HepG2 (cell line): ENCODE results near the gene ZFAND2B. TPM values are rescaled to one million over a fixed set of nuclear protein-coding genes. Genes with fewer than 3 reads are reported as not detected.
A peak's percentile ranks its signal among the peaks of the same experiment; 100 is the strongest.

Experiments
- GATA4 ChIP-seq: sonication (generic); IDR thresholded peaks from 2 replicates; pipeline ENCODE4 v1.6.1; 2016; ENCODE audit warnings: antibody characterized with exemption, low read depth, borderline replicate concordance
- GPN1 ChIP-seq: sonication (generic); formaldehyde crosslinking; IDR thresholded peaks from 2 replicates; pipeline ENCODE4 v1.5.1; 2020; ENCODE audit warnings: missing genetic modification reagents, borderline replicate concordance
- HDAC1 ChIP-seq: sonication (generic); formaldehyde crosslinking; IDR thresholded peaks from 2 replicates; pipeline ENCODE4 v1.5.1; 2020; ENCODE audit warnings: mild to moderate bottlenecking, missing genetic modification reagents
- HOXA7 ChIP-seq: sonication (generic); formaldehyde crosslinking; IDR thresholded peaks from 2 replicates; pipeline ENCODE4 v1.8.1; 2022; ENCODE audit warnings: mild to moderate bottlenecking, missing genetic modification reagents, moderate library complexity
- KMT2A ChIP-seq: sonication (generic); formaldehyde crosslinking; IDR thresholded peaks from 2 replicates; pipeline ENCODE4 v1.4.0; 2020; ENCODE audit warnings: missing genetic modification reagents
- MED1 ChIP-seq: sonication (generic); formaldehyde crosslinking; IDR thresholded peaks from 2 replicates; pipeline ENCODE4 v1.4.0; 2020; ENCODE audit warnings: missing genetic modification reagents
- NBN ChIP-seq: fragments of 450-650 bp; conservative IDR thresholded peaks from 2 replicates; pipeline ENCODE4 v1.6.1; 2017
- PAWR ChIP-seq: sonication (generic); formaldehyde crosslinking; IDR thresholded peaks from 2 replicates; pipeline ENCODE4 v1.4.0; 2020; ENCODE audit warnings: missing genetic modification reagents, mild to moderate bottlenecking, borderline replicate concordance
- POLR2G ChIP-seq: fragments of 200-400 bp; formaldehyde crosslinking; IDR thresholded peaks from 2 replicates; pipeline ENCODE4 v1.6.1; 2018; ENCODE audit warnings: mild to moderate bottlenecking, low read depth, low read length, moderate library complexity
- SPEN ChIP-seq: sonication (generic); formaldehyde crosslinking; IDR thresholded peaks from 2 replicates; pipeline ENCODE4 v1.5.1; 2020; ENCODE audit warnings: low read depth, mild to moderate bottlenecking, missing genetic modification reagents
- TBP ChIP-seq: sonication (generic); formaldehyde crosslinking; IDR thresholded peaks from 2 replicates; pipeline ENCODE4 v1.5.0; 2020; ENCODE audit warnings: missing genetic modification reagents
- ZFP36L2 ChIP-seq: sonication (generic); formaldehyde crosslinking; IDR thresholded peaks from 2 replicates; pipeline ENCODE4 v1.4.0; 2020; ENCODE audit warnings: missing genetic modification reagents
- ZMAT3 ChIP-seq: sonication (generic); formaldehyde crosslinking; conservative IDR thresholded peaks from 2 replicates; pipeline ENCODE4 v1.7.0; 2021; ENCODE audit warnings: missing genetic modification reagents
- ZNF10 ChIP-seq: sonication (generic); formaldehyde crosslinking; IDR thresholded peaks from 2 replicates; pipeline ENCODE4 v1.4.0; 2020; ENCODE audit warnings: mild to moderate bottlenecking, low read depth, missing genetic modification reagents, borderline replicate concordance
- ZNF24 ChIP-seq: fragments of 450-650 bp; IDR thresholded peaks from 2 replicates; pipeline ENCODE4 v1.6.1; 2017; ENCODE audit warnings: antibody characterized with exemption, mild to moderate bottlenecking
- ZNF572 ChIP-seq: sonication (generic); formaldehyde crosslinking; IDR thresholded peaks from 2 replicates; pipeline ENCODE4 v1.5.1; 2020; ENCODE audit warnings: mild to moderate bottlenecking, missing genetic modification reagents
- polyA plus RNA-seq, 8 experiments: library from polyadenylated mRNA; depleted of rRNA in 3 of 8; stranded (reverse) in 7 of 8; unstranded in 1 of 8; fragments of >200 nt; fragmentation: Illumina TruSeq in 4 of 8; extraction: Trizol in 4 of 8; gene quantifications; 2 replicates each; pipeline versions ENCODE4 v1.2.1 to v1.2.3, GENCODE V29; 2011 to 2016; ENCODE audit warnings: low read depth in 4 of 8, missing spikeins in 1 of 8, mixed read lengths in 1 of 8; ENCODE audit not compliant: insufficient read depth in 1 of 8
- total RNA-seq, 5 experiments: library from RNA; depleted of rRNA; stranded (reverse); fragments of >200 nt; fragmentation: Illumina TruSeq; extraction: Trizol; gene quantifications; 2 replicates each; pipeline ENCODE4 v1.2.3, GENCODE V29; 2016; ENCODE audit warnings: low read depth in 1 of 5
- TF ChIP-seq, protein P1 (sequence below): sonication (generic); formaldehyde crosslinking; IDR thresholded peaks from 2 replicates; pipeline ENCODE4 v1.4.0; 2020; ENCODE audit warnings: mild to moderate bottlenecking, missing genetic modification reagents
- TF ChIP-seq, protein P2 (sequence below): IDR thresholded peaks from 2 replicates; pipeline ENCODE4 v1.6.1; 2016
- TF ChIP-seq, protein P3 (sequence below): IDR thresholded peaks from 2 replicates; pipeline ENCODE4 v1.6.1; 2012; ENCODE audit warnings: low read length, improper control_type of control experiment
- TF ChIP-seq, protein P4 (sequence below): sonication (generic); formaldehyde crosslinking; IDR thresholded peaks from 2 replicates; pipeline ENCODE4 v1.4.0; 2020; ENCODE audit warnings: missing genetic modification reagents, low read depth, mild to moderate bottlenecking, borderline replicate concordance
- TF ChIP-seq, protein P5 (sequence below): sonication (generic); formaldehyde crosslinking; IDR thresholded peaks from 2 replicates; pipeline ENCODE4 v1.4.0; 2020; ENCODE audit warnings: mild to moderate bottlenecking, missing genetic modification reagents

Gene ZFAND2B
- total and polyA plus RNA-seq, 2 of the 13 experiments (the other 11 are each of a cell fraction or from before 2014, with no cell fraction given): 53.3 to 115 TPM

DNA sequence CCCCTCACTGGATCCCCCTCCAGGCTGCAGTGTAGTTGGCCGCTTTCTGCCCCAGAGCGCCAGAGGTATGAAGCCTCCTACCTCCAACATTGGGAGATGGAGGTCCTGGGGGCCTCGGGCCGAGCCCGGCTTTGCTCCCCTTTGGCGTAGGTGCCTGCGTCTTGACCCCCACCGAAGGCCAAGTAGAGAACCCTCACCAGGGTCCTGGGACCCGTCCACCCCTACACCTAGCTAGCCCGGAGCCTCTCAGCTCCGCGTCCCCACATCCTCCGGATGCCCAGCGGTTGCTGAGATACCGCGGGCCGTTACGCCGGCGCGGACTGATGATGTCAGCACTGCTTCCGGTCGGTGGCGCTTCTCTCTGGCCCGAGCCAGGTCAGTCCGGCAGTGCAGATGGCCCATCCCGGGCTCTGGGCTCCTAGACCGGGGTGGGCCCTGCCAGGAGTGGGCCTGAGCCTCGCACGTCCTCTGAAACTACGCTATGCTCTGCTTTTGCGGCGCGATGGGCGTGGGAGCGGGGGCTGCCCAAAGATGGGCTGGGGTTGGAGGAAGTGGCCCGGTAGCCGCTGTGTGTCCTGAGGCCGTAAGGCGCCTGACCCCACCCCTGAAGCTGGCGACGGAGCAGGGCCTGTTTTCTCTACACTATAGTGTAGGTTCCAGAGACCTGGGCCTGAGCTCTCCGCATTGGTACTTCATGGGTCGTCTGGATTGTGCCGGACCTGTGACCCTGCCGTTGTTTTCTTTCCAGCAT is 38.7 kb downstream of the ZFAND2B start, which contains the start of the genes GLB1L and STK16 (continued):
- TF ChIP-seq, protein P1, sequence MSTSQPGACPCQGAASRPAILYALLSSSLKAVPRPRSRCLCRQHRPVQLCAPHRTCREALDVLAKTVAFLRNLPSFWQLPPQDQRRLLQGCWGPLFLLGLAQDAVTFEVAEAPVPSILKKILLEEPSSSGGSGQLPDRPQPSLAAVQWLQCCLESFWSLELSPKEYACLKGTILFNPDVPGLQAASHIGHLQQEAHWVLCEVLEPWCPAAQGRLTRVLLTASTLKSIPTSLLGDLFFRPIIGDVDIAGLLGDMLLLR (CRISPR knock-in tag): peak; percentile 32; the same call in 1 of the 2 replicates
- no peak for TF ChIP-seq ZFP36L2 (CRISPR knock-in tag)
- TF ChIP-seq GPN1 (CRISPR knock-in tag): no peak
- peak; percentile 99; the same call in 1 of the 2 replicates for TF ChIP-seq ZNF572 (CRISPR knock-in tag)
- no peak for TF ChIP-seq NBN
- no peak for TF ChIP-seq HOXA7 (CRISPR knock-in tag)
- no peak for TF ChIP-seq ZNF10 (CRISPR knock-in tag)
- TF ChIP-seq, protein P2, sequence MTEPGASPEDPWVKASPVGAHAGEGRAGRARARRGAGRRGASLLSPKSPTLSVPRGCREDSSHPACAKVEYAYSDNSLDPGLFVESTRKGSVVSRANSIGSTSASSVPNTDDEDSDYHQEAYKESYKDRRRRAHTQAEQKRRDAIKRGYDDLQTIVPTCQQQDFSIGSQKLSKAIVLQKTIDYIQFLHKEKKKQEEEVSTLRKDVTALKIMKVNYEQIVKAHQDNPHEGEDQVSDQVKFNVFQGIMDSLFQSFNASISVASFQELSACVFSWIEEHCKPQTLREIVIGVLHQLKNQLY (CRISPR knock-in tag): peak; percentile 43; the same call in 1 of the 2 replicates
- TF ChIP-seq HDAC1 (CRISPR knock-in tag): peak; percentile 100
- TF ChIP-seq MED1 (CRISPR knock-in tag): peak; percentile 92
- TF ChIP-seq, protein P3, sequence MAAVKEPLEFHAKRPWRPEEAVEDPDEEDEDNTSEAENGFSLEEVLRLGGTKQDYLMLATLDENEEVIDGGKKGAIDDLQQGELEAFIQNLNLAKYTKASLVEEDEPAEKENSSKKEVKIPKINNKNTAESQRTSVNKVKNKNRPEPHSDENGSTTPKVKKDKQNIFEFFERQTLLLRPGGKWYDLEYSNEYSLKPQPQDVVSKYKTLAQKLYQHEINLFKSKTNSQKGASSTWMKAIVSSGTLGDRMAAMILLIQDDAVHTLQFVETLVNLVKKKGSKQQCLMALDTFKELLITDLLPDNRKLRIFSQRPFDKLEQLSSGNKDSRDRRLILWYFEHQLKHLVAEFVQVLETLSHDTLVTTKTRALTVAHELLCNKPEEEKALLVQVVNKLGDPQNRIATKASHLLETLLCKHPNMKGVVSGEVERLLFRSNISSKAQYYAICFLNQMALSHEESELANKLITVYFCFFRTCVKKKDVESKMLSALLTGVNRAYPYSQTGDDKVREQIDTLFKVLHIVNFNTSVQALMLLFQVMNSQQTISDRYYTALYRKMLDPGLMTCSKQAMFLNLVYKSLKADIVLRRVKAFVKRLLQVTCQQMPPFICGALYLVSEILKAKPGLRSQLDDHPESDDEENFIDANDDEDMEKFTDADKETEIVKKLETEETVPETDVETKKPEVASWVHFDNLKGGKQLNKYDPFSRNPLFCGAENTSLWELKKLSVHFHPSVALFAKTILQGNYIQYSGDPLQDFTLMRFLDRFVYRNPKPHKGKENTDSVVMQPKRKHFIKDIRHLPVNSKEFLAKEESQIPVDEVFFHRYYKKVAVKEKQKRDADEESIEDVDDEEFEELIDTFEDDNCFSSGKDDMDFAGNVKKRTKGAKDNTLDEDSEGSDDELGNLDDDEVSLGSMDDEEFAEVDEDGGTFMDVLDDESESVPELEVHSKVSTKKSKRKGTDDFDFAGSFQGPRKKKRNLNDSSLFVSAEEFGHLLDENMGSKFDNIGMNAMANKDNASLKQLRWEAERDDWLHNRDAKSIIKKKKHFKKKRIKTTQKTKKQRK: no peak
- TF ChIP-seq, protein P4, sequence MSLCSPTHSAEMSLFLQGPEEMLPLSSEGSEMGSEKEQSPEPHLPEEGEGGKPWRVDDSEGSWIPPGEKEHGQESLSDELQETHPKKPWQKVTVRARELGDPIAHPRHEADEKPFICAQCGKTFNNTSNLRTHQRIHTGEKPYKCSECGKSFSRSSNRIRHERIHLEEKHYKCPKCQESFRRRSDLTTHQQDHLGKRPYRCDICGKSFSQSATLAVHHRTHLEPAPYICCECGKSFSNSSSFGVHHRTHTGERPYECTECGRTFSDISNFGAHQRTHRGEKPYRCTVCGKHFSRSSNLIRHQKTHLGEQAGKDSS: peak; percentile 86; the same call in 1 of the 2 replicates
- TF ChIP-seq ZMAT3: 0 out of 2 replicates have a peak, but pooled peaks have one; percentile 58
- no peak for TF ChIP-seq TBP (CRISPR knock-in tag)
- TF ChIP-seq ZNF24: no peak
- TF ChIP-seq GATA4: 0 out of 2 replicates have a peak, but pooled peaks have one; percentile 67
- TF ChIP-seq, protein P5, sequence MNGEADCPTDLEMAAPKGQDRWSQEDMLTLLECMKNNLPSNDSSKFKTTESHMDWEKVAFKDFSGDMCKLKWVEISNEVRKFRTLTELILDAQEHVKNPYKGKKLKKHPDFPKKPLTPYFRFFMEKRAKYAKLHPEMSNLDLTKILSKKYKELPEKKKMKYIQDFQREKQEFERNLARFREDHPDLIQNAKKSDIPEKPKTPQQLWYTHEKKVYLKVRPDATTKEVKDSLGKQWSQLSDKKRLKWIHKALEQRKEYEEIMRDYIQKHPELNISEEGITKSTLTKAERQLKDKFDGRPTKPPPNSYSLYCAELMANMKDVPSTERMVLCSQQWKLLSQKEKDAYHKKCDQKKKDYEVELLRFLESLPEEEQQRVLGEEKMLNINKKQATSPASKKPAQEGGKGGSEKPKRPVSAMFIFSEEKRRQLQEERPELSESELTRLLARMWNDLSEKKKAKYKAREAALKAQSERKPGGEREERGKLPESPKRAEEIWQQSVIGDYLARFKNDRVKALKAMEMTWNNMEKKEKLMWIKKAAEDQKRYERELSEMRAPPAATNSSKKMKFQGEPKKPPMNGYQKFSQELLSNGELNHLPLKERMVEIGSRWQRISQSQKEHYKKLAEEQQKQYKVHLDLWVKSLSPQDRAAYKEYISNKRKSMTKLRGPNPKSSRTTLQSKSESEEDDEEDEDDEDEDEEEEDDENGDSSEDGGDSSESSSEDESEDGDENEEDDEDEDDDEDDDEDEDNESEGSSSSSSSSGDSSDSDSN (CRISPR knock-in tag): peak; percentile 96
- TF ChIP-seq POLR2G: peak; percentile 99
- TF ChIP-seq KMT2A (CRISPR knock-in tag): peak; percentile 89
- peak; percentile 97 for TF ChIP-seq SPEN (CRISPR knock-in tag)
- TF ChIP-seq PAWR (CRISPR knock-in tag): peak; percentile 82; the same call in 1 of the 2 replicates
